ENCODE data around the gene DUSP22. TPM values are rescaled to one million over a fixed set of nuclear protein-coding genes. Genes with fewer than 3 reads are reported as not detected.

The DUSP22 gene
- total RNA-seq, 1 experiment from 2014 or later: 25.0 TPM

DNA sequence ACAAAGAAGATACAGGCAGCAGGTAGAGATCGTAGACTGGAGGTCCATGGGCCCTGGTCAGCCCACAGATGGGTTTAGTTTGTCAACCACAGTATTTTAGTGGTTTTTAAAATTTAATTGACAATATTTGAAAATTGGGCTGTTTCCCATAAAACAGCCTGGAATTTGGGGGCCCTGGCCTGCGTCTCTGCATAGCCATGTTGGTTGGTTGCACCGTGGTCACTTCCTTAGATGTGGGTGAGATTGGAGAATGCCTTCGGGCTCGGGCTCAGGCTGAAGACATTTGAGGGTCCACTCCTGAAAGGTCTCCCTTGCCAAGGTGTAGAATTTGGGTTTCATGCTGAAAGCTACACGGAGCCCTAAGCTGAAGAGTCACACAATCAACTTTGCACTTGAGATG is 7.7 kb downstream of the DUSP22 start:
- Histone ChIP-seq H2BK120ac (ENCODE audit: low read depth, low read length, poor library complexity, severe bottlenecking) (no peak overlapping the region), H3K79me1 (ENCODE audit: insufficient read depth, low read depth, low read length, poor library complexity, severe bottlenecking) (no peaks in the 10 kb centered on the region), H3K18ac (ENCODE audit: insufficient read length, low read depth, low read length) (no peak overlapping the region), H3K4ac (ENCODE audit: low read depth, low read length) (no peak overlapping the region), H3K23me2 (ENCODE audit: insufficient read length, low read depth, low read length, poor library complexity, severe bottlenecking) (no peaks in the 10 kb centered on the region), H3K9me3 (ENCODE audit: control insufficient read depth, low read depth, low read length) (peaks cover 77% of the 10 kb centered on the region), H4K5ac (ENCODE audit: insufficient read length, low read depth, low read length) (no peak overlapping the region), H2AK5ac (ENCODE audit: insufficient read length, low read length) (no peak overlapping the region), H2BK15ac (ENCODE audit: low read depth, low read length) (no peak overlapping the region), H3K14ac (ENCODE audit: insufficient read depth, low read length) (no peak overlapping the region), H2BK20ac (ENCODE audit: low read depth, low read length, poor library complexity, severe bottlenecking) (no peak overlapping the region), H4K91ac (ENCODE audit: insufficient read length, low read depth, low read length) (no peak overlapping the region), H4K8ac (replicated peaks; ENCODE audit: insufficient read length, low read depth, low read length) (no peak overlapping the region), H3K9ac (ENCODE audit: extremely low read depth, insufficient read length, low read length) (no peak overlapping the region), H2AFZ (ENCODE audit: low read length) (no peak overlapping the region), H2BK12ac (ENCODE audit: insufficient read length, low read depth, low read length) (no peak overlapping the region), H3K56ac (ENCODE audit: insufficient read length, low read depth, low read length) (no peak overlapping the region), H3K23ac (ENCODE audit: insufficient read length, low read depth, low read length) (no peak overlapping the region), H3K4me2 (ENCODE audit: insufficient read depth, insufficient read length, low read length) (no peak overlapping the region), H3K4me1 (ENCODE audit: insufficient read depth, low read length) (no peaks in the 10 kb centered on the region), H3K79me2 (ENCODE audit: insufficient read depth, low read length) (no peaks in the 10 kb centered on the region), H2BK5ac (ENCODE audit: insufficient read length, low read length) (no peak overlapping the region), H3K27ac (ENCODE audit: insufficient read length, low read depth, low read length) (no peak overlapping the region), H4K20me1 (ENCODE audit: control insufficient read depth, insufficient read depth, insufficient read length) (no peaks in the 10 kb centered on the region), H3K27me3 (ENCODE audit: insufficient read depth, low read length) (no peaks in the 10 kb centered on the region), H3T11ph (ENCODE audit: low read length) (no peak overlapping the region)
- H3K36me3 Mint-ChIP-seq (ENCODE audit: insufficient read depth in 1 of 3, low read depth in 3 of 3): peaks cover 5 to 9% (median 5%) of the 10 kb centered on the region in 3 experiments
- peaks cover 19 to 20% of the 10 kb centered on the region in 2 experiments for H3K4me1 Mint-ChIP-seq
- WGBS (ENCODE audit: extremely low coverage, insufficient read length, low lambda C conversion rate): no CpG with 5 or more reads among the region's 6 CpGs
- no peak overlapping the region for H3K27ac Mint-ChIP-seq
- TF ChIP-seq, protein P1, sequence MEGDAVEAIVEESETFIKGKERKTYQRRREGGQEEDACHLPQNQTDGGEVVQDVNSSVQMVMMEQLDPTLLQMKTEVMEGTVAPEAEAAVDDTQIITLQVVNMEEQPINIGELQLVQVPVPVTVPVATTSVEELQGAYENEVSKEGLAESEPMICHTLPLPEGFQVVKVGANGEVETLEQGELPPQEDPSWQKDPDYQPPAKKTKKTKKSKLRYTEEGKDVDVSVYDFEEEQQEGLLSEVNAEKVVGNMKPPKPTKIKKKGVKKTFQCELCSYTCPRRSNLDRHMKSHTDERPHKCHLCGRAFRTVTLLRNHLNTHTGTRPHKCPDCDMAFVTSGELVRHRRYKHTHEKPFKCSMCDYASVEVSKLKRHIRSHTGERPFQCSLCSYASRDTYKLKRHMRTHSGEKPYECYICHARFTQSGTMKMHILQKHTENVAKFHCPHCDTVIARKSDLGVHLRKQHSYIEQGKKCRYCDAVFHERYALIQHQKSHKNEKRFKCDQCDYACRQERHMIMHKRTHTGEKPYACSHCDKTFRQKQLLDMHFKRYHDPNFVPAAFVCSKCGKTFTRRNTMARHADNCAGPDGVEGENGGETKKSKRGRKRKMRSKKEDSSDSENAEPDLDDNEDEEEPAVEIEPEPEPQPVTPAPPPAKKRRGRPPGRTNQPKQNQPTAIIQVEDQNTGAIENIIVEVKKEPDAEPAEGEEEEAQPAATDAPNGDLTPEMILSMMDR (conservative IDR thresholded peaks at IDR 0.05): no peak
- no peak for DNase-seq
- H3K9me3 Mint-ChIP-seq: peaks cover 11 to 23% of the 10 kb centered on the region in 2 experiments
- H3K4me3 Mint-ChIP-seq: no peak overlapping the region
- H3K27me3 Mint-ChIP-seq (ENCODE audit: low read depth): no peaks in the 10 kb centered on the region

All from H9 (cell line).